HG03460 (cell line): ENCODE measurements around the gene SLC9A1.
"Not testable (repeated sequence)": the region's sequence is repeated elsewhere in the genome, so short reads cannot be mapped to it uniquely, and the experiment has no call there.

ENCODE experiments used
- ATAC-seq: cut with Tn5 transposase; IDR thresholded peaks from one replicate; pipeline ENCODE4 v1.9.1; 2021; ENCODE audit not compliant: unreplicated experiment

SLC9A1 gene

GRCh38 chr1:27135541-27136235 is 19.2 kb downstream of the SLC9A1 start:
- ATAC-seq = no peak

DNA sequence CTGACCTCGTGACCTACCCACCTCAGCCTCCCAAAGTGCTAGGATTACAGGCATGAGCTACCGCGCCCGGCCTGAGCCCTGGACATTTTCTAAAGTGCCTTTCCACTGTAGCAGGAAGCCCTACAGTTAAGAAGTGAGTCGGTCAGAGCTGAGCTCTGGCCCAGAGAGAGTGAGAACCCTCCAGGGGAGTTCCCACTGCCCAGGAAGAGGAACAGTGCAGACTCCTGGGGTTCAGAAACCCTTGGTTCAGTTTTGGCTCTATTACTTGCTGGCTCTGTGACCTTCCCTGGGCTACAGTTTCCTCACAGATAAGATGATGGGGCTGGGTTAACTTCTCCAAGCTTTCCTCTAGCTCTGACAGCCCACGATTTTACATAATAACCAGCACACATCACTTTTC is 20.9 kb downstream of the SLC9A1 start:
- peak; percentile 55 for ATAC-seq

- no peak for ATAC-seq
These were observed 21.8 kb downstream of the SLC9A1 start for GRCh38 chr1:27133158-27133557.

GRCh38 chr1:27132624-27133023 is 22.3 kb downstream of the SLC9A1 start:
- ATAC-seq = no peak

DNA sequence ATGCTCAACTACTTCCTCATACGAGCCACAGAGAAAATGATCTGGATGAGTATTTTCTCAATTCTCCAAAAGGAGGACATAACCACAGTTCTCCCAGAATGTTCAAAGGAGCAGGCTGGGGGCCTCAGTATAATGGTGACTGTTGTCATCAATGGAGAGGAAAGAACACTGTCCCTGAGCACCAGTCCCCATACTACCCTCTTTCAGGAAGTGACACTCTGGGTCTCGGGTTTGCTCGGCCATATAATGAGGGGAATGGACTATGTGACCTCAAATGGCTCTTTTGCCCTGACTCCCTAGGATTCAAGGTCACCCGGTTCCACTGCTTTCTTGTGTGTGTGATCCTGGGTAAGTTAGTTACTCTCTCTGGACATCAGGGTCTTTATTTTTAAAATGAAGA is 22.8 kb downstream of the SLC9A1 start:
- no peak for ATAC-seq

- ATAC-seq = no peak
These were observed 24.1 kb downstream of the SLC9A1 start for GRCh38 chr1:27130798-27131197.

GRCh38 chr1:27129225-27129624 is 25.7 kb downstream of the SLC9A1 start:
- no peak for ATAC-seq

GRCh38 chr1:27127419-27127818 is 27.5 kb downstream of the SLC9A1 start:
- no peak for ATAC-seq

- no peak for ATAC-seq
These were observed 28.5 kb downstream of the SLC9A1 start for GRCh38 chr1:27126391-27126790.

DNA sequence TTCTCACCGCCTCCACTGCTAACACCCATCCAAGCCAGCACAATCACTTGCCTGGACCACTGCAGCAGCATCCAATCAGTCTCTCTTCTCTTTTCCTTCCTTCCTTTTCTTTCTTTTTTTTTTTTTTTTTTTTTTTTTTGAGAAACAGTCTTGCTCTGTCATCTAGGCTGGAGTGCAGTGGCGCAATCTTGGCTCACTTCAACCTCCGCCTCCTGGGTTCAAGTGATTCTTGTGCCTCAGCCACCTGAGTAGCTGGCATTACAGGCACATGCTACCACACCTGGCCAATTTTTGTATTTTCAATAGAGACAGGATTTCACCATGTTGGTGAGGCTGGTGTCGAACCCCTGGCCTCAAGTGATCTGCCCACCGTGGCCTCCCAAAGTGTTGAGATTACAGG is 29.8 kb downstream of the SLC9A1 start:
- not testable (repeated sequence) for ATAC-seq

GRCh38 chr1:27124405-27124804 is 30.5 kb downstream of the SLC9A1 start:
- no peak for ATAC-seq

DNA sequence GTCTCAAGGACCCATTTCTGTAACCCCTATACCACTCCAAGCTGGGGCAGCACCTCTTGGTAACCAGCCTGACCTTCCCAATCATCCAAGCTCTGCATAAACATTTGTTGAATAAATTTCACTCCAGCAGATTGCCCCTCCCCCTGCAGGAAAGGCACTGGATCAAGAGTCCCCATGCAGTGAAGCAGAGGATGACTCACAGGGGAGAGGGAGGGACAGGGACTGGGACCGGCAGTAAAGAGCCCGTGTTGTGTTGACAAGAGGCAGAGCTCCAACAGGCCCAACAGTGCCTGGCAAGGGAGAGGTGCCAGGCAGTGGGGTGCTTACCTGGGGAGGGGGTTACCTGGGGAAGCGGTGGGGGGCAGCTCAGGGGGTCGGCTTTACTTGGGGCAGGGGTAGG is 32.3 kb downstream of the SLC9A1 start:
- ATAC-seq = no peak

DNA sequence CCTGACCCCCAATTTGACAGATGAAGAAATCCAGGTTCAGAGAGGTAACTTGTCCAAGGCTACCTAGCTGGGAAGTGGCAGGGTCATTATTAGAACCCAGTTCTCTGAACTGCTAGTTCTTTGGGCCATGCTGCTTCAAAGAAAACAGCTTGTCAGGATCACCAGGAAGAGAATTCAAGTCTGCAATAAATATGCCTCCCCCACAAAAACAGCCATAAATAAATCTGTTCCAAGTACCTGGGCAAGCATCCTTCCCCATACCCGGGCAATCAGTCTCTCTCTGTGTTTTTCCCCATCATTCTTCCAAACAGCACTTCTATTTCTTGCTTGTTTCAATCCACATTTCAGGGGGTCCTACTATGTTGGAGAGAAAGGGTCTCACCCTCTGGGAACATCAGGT is 34.1 kb downstream of the SLC9A1 start:
- no peak for ATAC-seq

- no peak for ATAC-seq
These were observed 36.6 kb downstream of the SLC9A1 start for GRCh38 chr1:27118440-27118689.

- ATAC-seq = no peak
These were observed 37.0 kb downstream of the SLC9A1 start for GRCh38 chr1:27117733-27118439.

GRCh38 chr1:27116697-27117096 is 38.2 kb downstream of the SLC9A1 start:
- no peak for ATAC-seq

DNA sequence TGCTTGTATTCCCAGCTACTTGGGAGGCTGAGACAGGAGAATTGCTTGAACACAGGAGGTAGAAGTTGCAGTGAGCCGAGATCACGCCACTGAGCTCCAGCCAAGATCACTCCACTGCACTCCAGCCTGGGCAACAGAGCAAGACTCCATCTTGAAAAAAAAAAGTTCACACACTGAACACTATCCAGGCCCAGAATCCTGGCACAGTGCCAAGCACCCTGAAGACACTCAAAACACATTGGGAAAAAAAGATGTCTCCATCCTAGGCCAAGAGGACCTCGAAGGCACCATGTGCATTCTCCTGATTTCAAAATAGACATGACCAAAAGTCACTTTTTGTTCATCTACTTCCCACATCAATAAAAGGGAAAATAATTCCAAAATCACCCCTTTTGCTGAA is 38.7 kb downstream of the SLC9A1 start:
- no peak for ATAC-seq

DNA sequence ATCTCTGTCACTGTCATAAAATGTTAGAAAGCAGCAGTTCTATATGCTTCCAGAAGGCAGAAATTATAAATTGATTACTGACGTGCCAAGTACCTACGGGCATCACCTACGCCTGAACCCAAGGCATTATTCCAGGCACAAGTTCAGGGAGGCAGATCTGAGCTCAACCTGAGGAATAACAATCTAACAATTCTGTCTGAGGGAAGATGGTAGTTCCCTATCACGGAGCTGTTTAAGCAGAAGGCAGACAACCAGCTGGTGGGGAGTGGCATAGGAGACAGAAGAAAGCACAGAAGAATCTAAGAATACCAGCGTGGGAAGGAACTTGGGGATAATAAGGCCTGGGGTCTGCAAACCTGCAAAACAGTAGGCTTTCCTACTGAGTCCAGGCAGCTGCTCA is 40.4 kb downstream of the SLC9A1 start:
- ATAC-seq = no peak

DNA sequence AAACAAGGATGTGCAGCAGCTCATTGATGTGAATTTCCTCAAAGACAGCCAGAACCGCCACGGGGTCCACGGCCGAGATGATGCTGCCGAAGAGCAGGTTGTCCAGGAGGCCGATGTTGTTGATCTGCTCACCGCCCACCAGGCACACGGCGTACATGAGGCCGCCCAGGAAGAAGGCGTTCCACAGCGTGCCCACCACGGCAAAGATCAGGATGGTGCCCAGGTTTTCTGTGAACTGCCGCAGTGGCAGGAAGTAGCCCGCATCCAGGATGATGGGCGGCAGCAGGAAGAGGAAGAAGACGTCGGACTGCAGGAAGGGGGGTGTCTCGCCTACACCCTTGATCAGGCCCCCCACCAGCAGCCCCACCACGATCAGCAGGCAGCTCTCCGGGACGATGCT is 41.1 kb downstream of the SLC9A1 start:
- no peak for ATAC-seq

DNA sequence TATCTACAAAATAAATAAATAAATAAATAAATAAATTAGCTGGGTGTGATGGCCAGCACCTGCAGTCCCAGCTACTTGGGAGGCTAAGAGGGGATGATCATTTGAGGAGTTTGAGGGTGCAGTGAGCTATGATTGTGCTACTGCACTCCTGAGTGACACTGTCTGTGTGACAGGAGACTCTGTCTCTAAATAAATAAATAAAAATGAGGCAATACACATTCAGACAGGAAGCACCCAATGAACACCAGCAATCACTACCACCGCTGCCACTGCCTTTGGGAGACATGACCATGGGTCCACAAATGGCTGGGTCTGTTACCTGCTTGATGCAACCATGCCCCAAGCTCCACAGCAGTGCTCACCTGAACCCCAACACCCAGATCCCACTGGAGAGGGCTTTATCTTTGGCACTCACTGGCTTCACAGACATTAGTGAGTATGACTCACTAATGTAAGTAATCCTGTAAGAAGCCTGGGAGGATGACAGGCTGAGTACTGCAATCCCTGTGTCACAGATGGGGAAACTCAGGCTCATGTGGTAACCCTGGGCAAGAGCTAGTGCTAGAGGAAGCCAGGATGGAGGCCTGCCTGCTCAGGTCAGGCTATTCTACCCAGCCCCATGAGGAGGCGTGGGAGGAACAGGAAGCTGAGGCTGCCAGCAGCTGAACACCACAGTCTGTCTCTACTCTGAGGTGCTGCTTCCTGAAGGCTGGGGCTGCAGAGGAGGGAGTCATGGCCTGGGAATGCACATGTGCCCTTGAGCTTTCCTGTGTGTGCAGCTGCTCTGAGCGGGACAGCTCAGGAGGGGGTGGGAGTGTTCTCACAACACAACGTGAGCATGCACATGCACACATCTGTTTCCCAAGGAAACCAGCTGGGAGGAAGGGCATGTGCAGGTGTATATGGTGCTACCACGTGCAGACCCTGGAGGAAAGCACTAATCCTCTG is 43.0 kb downstream of the SLC9A1 start:
- peak; percentile 72 for ATAC-seq

DNA sequence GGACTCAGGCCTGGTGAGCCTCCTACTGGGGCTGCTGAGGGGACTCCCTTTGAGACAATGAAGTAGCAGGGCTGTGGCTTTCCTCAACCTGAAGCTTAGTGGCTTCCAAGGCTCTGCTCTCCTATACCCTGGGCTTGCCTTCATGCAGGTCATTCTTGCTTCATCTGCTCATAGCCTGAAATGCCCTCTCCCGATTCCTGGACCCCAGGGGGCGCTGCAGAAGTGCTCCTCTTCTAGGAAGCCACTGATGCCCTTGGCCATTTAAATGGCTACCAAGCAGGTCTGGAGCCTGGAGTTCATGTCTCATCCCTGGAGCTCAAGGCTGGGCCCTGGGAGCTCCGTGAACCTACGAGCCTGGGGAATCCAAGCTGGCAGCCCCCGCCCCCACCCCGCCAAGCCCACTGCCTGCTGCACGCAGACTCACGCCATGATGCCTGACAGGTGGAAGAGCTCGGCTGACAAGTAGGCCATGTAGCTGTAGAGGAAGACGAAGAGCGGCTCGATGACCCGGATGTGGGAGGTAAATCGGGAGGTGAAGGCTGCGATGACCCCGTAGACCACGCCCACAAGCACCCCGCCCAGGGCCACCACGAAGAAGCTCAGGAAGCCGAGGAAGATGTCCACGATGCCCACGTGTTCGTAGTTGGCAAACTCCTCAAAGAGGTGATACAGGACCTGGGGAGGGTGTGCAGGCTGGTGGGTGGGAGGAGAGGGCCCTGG is 45.7 kb downstream of the SLC9A1 start:
- ATAC-seq = no peak
